Measurements from ENCODE around the gene TP73. TPM values are rescaled to one million over a fixed set of nuclear protein-coding genes. Genes with fewer than 3 reads are reported as not detected.

The TP73 gene
- total and polyA plus RNA-seq, 2 donors (not counting 1 experiment from before 2014, with no cell fraction given): 1.2 to 2.4 TPM

DNA sequence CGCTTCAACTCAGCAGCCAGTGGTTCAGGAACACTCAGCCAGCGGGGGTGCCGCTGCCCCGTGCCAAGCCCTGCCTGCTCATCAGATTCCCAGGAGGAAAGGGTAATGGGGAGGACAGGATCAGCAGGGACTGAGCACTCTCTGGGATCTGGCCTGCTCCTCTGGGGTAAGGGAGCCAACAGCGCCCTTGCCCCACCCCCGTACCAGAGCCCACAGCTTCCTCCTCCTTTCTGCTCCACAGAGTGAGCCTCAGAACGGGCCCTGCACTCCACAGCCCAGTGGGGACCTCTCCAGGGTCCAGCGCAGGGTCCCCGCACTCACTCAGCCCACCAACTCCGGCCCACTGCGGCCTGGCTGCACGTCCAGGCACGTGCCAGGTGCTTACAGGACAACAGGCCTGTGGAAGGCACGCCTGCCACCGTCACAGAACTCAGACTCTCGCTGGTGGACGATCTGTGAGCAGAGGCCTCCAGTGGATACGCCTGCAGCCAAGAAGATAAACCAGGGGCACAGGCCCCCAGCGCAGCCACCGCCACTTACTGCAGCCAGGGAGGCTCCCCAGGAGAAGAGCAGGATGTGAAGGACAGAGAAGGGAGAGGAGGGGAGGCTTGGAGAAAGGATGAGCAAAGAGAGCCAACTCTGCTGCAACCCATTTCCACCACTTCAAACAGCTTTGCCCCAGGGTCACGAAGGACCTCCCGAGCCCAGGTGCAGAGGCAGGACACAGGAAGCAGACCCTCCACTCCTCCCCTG, 43.1 kb upstream of the TP73 start:
- DNase-seq (no peak), ATAC-seq (ENCODE audit: low read depth) (no peak)
- Histone ChIP-seq H3K27me3 (replicated peaks in 1 of 4; ENCODE audit: control extremely low read depth in 1 of 4, control insufficient read depth in 3 of 4, insufficient read depth in 4 of 4, low read length in 3 of 4) (peaks cover 0 to 39% (median 12%) of the 10 kb centered on the region in 4 experiments), H4K20me1 (ENCODE audit: control insufficient read depth, insufficient read depth, low read length, poor library complexity, severe bottlenecking) (no peaks in the 10 kb centered on the region), H3K9me3 (ENCODE audit: control extremely low read depth in 1 of 3, control insufficient read depth in 2 of 3, insufficient read depth in 1 of 3, low read length in 2 of 3) (peaks cover 0 to 6% (median 0%) of the 10 kb centered on the region in 3 donors), H2AFZ (ENCODE audit: insufficient read depth, low read depth, low read length, poor library complexity, severe bottlenecking) (no peak overlapping the region), H3K9ac (ENCODE audit: low read length) (no peak overlapping the region), H3K4me2 (replicated peaks; ENCODE audit: low read depth, low read length, poor library complexity, severe bottlenecking) (no peak overlapping the region), H3K36me3 (replicated peaks in 1 of 2; ENCODE audit: control extremely low read depth in 1 of 2, control insufficient read depth in 1 of 2, extremely low read depth in 1 of 2, insufficient read depth in 2 of 2, low read length in 1 of 2) (no peaks in the 10 kb centered on the region), H3K4me3 (ENCODE audit: control extremely low read depth in 1 of 5, extremely low read depth in 1 of 5, insufficient read depth in 1 of 5, low read depth in 2 of 5, low read length in 4 of 5) (no peak overlapping the region), H3K27ac (ENCODE audit: low read length in 2 of 2) (no peak overlapping the region), H3K79me2 (ENCODE audit: control insufficient read depth, insufficient read depth, low read length) (no peaks in the 10 kb centered on the region), H3K4me1 (ENCODE audit: control insufficient read depth in 2 of 2, insufficient read depth in 2 of 2, low read length in 2 of 2) (peaks cover 15 to 17% of the 10 kb centered on the region in 2 donors)
- POLR2A ChIA-PET: no interaction called here
- CTCF ChIA-PET: interaction anchor here (1.1 kb wide), 1 partner anchor 8 kb away, joined by 3 read pairs; no protein-coding TSS in a partner anchor
- WGBS (ENCODE audit: insufficient coverage): 40% methylated on average over 20 of the region's 22 CpGs
- Mint-ChIP-seq H3K9me3 (ENCODE audit: insufficient read depth) (no peaks in the 10 kb centered on the region), H3K27ac (no peak overlapping the region), H3K27me3 (peaks cover 20% of the 10 kb centered on the region), H3K4me3 (peak overlapping the region; percentile 38), H3K4me1 (peaks cover 13% of the 10 kb centered on the region)
- intact Hi-C loops (cut with micrococcal nuclease): no loop called here
- TF ChIP-seq EZH2 (IDR thresholded peaks at IDR 0.05; ENCODE audit: borderline replicate concordance, insufficient read depth, low read depth, low read length, poor library complexity, severe bottlenecking): no peak
- TF ChIP-seq, protein P1, sequence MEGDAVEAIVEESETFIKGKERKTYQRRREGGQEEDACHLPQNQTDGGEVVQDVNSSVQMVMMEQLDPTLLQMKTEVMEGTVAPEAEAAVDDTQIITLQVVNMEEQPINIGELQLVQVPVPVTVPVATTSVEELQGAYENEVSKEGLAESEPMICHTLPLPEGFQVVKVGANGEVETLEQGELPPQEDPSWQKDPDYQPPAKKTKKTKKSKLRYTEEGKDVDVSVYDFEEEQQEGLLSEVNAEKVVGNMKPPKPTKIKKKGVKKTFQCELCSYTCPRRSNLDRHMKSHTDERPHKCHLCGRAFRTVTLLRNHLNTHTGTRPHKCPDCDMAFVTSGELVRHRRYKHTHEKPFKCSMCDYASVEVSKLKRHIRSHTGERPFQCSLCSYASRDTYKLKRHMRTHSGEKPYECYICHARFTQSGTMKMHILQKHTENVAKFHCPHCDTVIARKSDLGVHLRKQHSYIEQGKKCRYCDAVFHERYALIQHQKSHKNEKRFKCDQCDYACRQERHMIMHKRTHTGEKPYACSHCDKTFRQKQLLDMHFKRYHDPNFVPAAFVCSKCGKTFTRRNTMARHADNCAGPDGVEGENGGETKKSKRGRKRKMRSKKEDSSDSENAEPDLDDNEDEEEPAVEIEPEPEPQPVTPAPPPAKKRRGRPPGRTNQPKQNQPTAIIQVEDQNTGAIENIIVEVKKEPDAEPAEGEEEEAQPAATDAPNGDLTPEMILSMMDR (IDR thresholded peaks at IDR 0.05): no peak

DNA sequence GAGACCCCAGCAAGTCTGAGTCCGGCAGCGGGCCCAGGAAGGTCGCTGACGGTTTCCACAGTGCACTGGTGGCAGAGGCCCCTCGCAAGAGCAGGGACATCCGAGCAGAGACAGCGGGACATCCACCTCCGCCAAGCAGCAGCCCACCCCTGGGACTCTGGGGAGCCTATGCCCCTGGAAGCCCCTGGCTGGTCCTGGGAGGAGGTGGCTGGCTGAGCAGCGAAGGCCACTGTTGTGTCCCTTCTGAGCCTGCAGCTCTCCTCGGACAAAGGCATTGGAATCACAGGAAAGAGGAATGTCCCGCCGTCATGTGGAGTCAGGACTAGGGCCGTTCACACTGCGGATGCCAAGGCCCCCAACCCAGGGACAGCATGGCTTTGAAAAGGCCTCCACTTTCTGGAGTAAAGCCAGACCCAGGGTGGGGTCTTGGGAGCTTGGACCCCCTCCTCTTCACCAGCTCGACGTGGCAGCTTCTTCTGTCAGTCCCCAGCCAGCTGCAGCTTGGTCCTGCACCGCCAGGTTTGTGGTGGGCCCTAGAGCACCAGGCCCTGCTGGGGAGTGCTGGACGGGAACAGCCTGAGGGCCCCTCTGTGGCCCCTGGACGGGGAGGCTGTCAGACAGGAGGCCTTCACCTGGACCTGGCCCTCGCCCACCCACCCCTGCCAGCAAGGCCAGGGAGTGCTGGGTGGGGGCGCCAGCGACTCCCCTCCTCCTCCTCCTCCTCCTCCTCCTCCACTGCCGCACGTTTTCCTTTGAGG, 42.4 kb upstream of the TP73 start:
- Mint-ChIP-seq H3K27ac (no peak overlapping the region), H3K4me1 (peaks cover 13% of the 10 kb centered on the region), H3K27me3 (peaks cover 28% of the 10 kb centered on the region), H3K9me3 (ENCODE audit: insufficient read depth) (no peaks in the 10 kb centered on the region), H3K4me3 (peak overlapping the region; percentile 75)
- ChIA-PET CTCF (no interaction called here), POLR2A (no interaction called here)
- Histone ChIP-seq H3K9me3 (ENCODE audit: control extremely low read depth in 1 of 3, control insufficient read depth in 2 of 3, insufficient read depth in 1 of 3, low read length in 2 of 3) (no peaks in the 10 kb centered on the region), H3K9ac (ENCODE audit: low read length) (no peak overlapping the region), H3K79me2 (ENCODE audit: control insufficient read depth, insufficient read depth, low read length) (no peaks in the 10 kb centered on the region), H3K36me3 (replicated peaks in 1 of 2; ENCODE audit: control extremely low read depth in 1 of 2, control insufficient read depth in 1 of 2, extremely low read depth in 1 of 2, insufficient read depth in 2 of 2, low read length in 1 of 2) (no peaks in the 10 kb centered on the region), H3K27me3 (replicated peaks in 1 of 4; ENCODE audit: control extremely low read depth in 1 of 4, control insufficient read depth in 3 of 4, insufficient read depth in 4 of 4, low read length in 3 of 4) (peaks cover 0 to 39% (median 12%) of the 10 kb centered on the region in 4 experiments), H2AFZ (ENCODE audit: insufficient read depth, low read depth, low read length, poor library complexity, severe bottlenecking) (peak overlapping the region; percentile 49), H3K27ac (ENCODE audit: low read length in 2 of 2) (no peak overlapping the region), H3K4me2 (replicated peaks; ENCODE audit: low read depth, low read length, poor library complexity, severe bottlenecking) (peak overlapping the region; percentile 88), H4K20me1 (ENCODE audit: control insufficient read depth, insufficient read depth, low read length, poor library complexity, severe bottlenecking) (no peaks in the 10 kb centered on the region), H3K4me1 (ENCODE audit: control insufficient read depth in 2 of 2, insufficient read depth in 2 of 2, low read length in 2 of 2) (peaks cover 15 to 17% of the 10 kb centered on the region in 2 donors), H3K4me3 (ENCODE audit: control extremely low read depth in 1 of 5, extremely low read depth in 1 of 5, insufficient read depth in 1 of 5, low read depth in 2 of 5, low read length in 4 of 5) (no peak overlapping the region)
- intact Hi-C loops (cut with micrococcal nuclease): no loop called here
- 48% methylated on average over 23 of the region's 24 CpGs for whole genome bisulfite sequencing (ENCODE audit: insufficient coverage)
- ATAC-seq (ENCODE audit: low read depth): no peak
- TF ChIP-seq, protein P1 (IDR thresholded peaks at IDR 0.05): no peak
- TF ChIP-seq EZH2 (IDR thresholded peaks at IDR 0.05; ENCODE audit: borderline replicate concordance, insufficient read depth, low read depth, low read length, poor library complexity, severe bottlenecking): no peak
- no peak for DNase-seq

Measured in B cell (primary cell).